ENCODE measurements around the gene PLXNA4.

DNA sequence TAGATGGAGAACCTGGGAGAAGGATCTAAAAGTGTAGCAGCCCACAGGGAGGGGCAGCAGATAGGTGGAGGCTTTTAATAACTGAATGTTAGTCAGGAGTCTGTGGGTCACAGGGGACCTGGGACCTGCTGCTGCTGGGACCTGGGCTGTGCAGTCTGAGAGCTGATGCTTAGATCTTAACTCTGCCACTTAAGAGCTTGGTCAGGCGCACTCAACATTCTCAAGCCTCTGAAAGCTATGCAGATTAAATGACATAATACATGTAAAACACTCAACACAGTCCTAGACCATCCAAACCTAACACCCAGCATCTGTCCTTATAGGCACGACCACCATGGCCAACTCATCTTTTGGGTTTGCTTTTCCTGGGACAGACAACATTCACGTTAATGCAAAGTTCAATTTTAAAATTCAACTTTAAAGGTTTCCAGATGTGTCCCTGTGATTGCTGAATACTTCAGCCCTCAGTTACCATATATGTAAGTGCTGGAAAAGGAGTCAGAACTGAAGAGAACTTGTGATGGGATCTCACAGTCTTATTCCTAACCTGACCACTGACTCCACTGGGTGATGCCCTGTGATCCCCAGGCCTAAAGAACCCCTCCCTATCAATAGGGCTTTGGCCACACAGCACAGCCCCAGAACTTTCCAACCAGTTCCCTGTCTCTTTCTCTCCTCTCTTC, 321.0 kb downstream of the PLXNA4 start:
- TF ChIP-seq POLR2A (IDR thresholded peaks at IDR 0.05): no peak
- TF ChIP-seq, protein P1, sequence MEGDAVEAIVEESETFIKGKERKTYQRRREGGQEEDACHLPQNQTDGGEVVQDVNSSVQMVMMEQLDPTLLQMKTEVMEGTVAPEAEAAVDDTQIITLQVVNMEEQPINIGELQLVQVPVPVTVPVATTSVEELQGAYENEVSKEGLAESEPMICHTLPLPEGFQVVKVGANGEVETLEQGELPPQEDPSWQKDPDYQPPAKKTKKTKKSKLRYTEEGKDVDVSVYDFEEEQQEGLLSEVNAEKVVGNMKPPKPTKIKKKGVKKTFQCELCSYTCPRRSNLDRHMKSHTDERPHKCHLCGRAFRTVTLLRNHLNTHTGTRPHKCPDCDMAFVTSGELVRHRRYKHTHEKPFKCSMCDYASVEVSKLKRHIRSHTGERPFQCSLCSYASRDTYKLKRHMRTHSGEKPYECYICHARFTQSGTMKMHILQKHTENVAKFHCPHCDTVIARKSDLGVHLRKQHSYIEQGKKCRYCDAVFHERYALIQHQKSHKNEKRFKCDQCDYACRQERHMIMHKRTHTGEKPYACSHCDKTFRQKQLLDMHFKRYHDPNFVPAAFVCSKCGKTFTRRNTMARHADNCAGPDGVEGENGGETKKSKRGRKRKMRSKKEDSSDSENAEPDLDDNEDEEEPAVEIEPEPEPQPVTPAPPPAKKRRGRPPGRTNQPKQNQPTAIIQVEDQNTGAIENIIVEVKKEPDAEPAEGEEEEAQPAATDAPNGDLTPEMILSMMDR (IDR thresholded peaks at IDR 0.05): no peak

Data from body of pancreas (tissue), 4 donors.